H1 (cell line): Measurements from ENCODE around the gene AHI1. TPM values are rescaled to one million over a fixed set of nuclear protein-coding genes. Genes with fewer than 3 reads are reported as not detected.

ENCODE experiments used
- CTCF ChIA-PET: fragments of 300-600 bp; sonication (Branson Sonifier 250); formaldehyde crosslinking; loops from one replicate; lab custom pipeline; 2021; ENCODE audit not compliant: partially characterized antibody; lab: Charles Lee
- POLR2A ChIA-PET: fragments of 300-600 bp; sonication (Branson Sonifier 250); formaldehyde crosslinking; loops from one replicate; lab custom pipeline; 2021; ENCODE audit warnings: inconsistent platforms; ENCODE audit not compliant: partially characterized antibody; lab: Charles Lee
- DNase-seq, 2 experiments: peaks; one replicate each; pipeline versions ENCODE4 v3.0.0 to v3.0.0-alpha.2; 2010 to 2022; ENCODE audit warnings: low spot score in 2 of 2, low read depth in 1 of 2, mixed read lengths in 1 of 2
- FAIRE-seq: peaks from 2 replicates; lab custom pipeline; 2011; peaks lifted over from hg19 to GRCh38; lab: Jason Lieb, UNC
- H2AFZ ChIP-seq: 2 replicates; pipeline ENCODE4 v1.8.1; 2012; ENCODE audit warnings: low read length, inconsistent platforms
- H2AK5ac ChIP-seq: 2 replicates; pipeline ENCODE4 v1.6.1; 2013; ENCODE audit warnings: low read depth, low read length
- H2BK120ac ChIP-seq: replicated peaks from 2 replicates; pipeline ENCODE3; 2013; ENCODE audit warnings: low read depth, low read length, inconsistent platforms
- H2BK12ac ChIP-seq: 2 replicates; pipeline ENCODE4 v1.6.1; 2013; ENCODE audit warnings: low read depth, low read length
- H2BK15ac ChIP-seq: 2 replicates; pipeline ENCODE4 v1.6.1; 2013; ENCODE audit warnings: low read length
- H2BK20ac ChIP-seq: 2 replicates; pipeline ENCODE4 v1.6.1; 2013; ENCODE audit warnings: low read length
- H2BK5ac ChIP-seq: 2 replicates; pipeline ENCODE4 v1.6.1; 2013; ENCODE audit warnings: low read depth, low read length
- H3K14ac ChIP-seq: 2 replicates; pipeline ENCODE4 v1.6.1; 2013; ENCODE audit warnings: inconsistent platforms; ENCODE audit not compliant: insufficient read length
- H3K18ac ChIP-seq: 2 replicates; pipeline ENCODE4 v1.6.1; 2013; ENCODE audit warnings: low read length; ENCODE audit errors: extremely low read depth
- H3K23ac ChIP-seq: 2 replicates; pipeline ENCODE4 v1.6.1; 2013; ENCODE audit warnings: inconsistent platforms; ENCODE audit not compliant: insufficient read length
- H3K23me2 ChIP-seq: 2 replicates; pipeline ENCODE4 v1.6.1; 2013; ENCODE audit warnings: low read depth, low read length
- H3K27ac ChIP-seq: 2 replicates; pipeline ENCODE4 v1.6.1; 2011; ENCODE audit warnings: low read depth, low read length, inconsistent platforms
- H3K27me3 ChIP-seq, 4 experiments: replicated peaks in 1 of 4; 1 replicate in 1 of 4; 2 replicates in 3 of 4; pipeline versions ENCODE4 v1.6.1 to v1.8.1; 2011 to 2013; ENCODE audit warnings: low read length in 3 of 4, mild to moderate bottlenecking in 3 of 4, inconsistent platforms in 2 of 4, mixed read lengths in 2 of 4, moderate library complexity in 1 of 4; ENCODE audit not compliant: control insufficient read depth in 3 of 4, insufficient read depth in 3 of 4; ENCODE audit errors: extremely low read depth in 1 of 4
- H3K36me3 ChIP-seq, 4 experiments: 2 replicates each; pipeline versions ENCODE4 v1.6.1 to v1.8.1; 2011 to 2013; ENCODE audit warnings: mild to moderate bottlenecking in 4 of 4, low read length in 3 of 4, moderate library complexity in 2 of 4, control low read depth in 1 of 4, inconsistent platforms in 1 of 4; ENCODE audit not compliant: insufficient read depth in 4 of 4, control insufficient read depth in 2 of 4
- H3K4ac ChIP-seq: replicated peaks from 2 replicates; pipeline ENCODE3; 2013; ENCODE audit warnings: low read length, low read depth, mixed read lengths, inconsistent platforms; ENCODE audit not compliant: insufficient read length
- H3K4me1 ChIP-seq, 4 experiments: replicated peaks in 1 of 4; 1 replicate in 1 of 4; 2 replicates in 3 of 4; pipeline versions ENCODE4 v1.6.1 to v1.8.1; 2011 to 2013; ENCODE audit warnings: low read length in 3 of 4, inconsistent platforms in 2 of 4, mixed read lengths in 1 of 4; ENCODE audit not compliant: insufficient read depth in 4 of 4, control insufficient read depth in 3 of 4
- H3K4me2 ChIP-seq, 2 experiments: 2 replicates each; pipeline versions ENCODE4 v1.6.1 to v1.8.1; 2011 to 2013; ENCODE audit warnings: low read depth in 2 of 2, low read length in 2 of 2, control low read depth in 1 of 2, inconsistent platforms in 1 of 2, mild to moderate bottlenecking in 1 of 2; ENCODE audit not compliant: insufficient read depth in 1 of 2
- H3K4me3 ChIP-seq, 4 experiments: fragments of 200-600, 300-600 bp in 1 of 4; sonication (generic), shearing (Covaris generic), sonication (Bioruptor Twin) in 1 of 4; 2 replicates each; pipeline versions ENCODE4 v1.5.1 to v1.8.1; 2011 to 2016; ENCODE audit warnings: low read length in 4 of 4, low read depth in 3 of 4, control low read depth in 2 of 4, inconsistent platforms in 2 of 4, mild to moderate bottlenecking in 2 of 4, mixed read lengths in 1 of 4, moderate library complexity in 1 of 4; ENCODE audit not compliant: insufficient read depth in 2 of 4; ENCODE audit errors: extremely low read depth in 1 of 4
- H3K56ac ChIP-seq: replicated peaks from 2 replicates; pipeline ENCODE3; 2013; ENCODE audit warnings: low read depth, mild to moderate bottlenecking, mixed read lengths, low read length, inconsistent platforms; ENCODE audit not compliant: insufficient read length
- H3K79me1 ChIP-seq: 2 replicates; pipeline ENCODE4 v1.6.1; 2013; ENCODE audit warnings: low read depth, low read length, control low read depth
- H3K79me2 ChIP-seq, 2 experiments: 2 replicates each; pipeline versions ENCODE4 v1.6.1 to v1.8.1; 2012 to 2013; ENCODE audit warnings: low read length in 2 of 2, mild to moderate bottlenecking in 2 of 2, inconsistent platforms in 1 of 2; ENCODE audit not compliant: insufficient read depth in 2 of 2, control insufficient read depth in 1 of 2
- H3K9ac ChIP-seq, 4 experiments: replicated peaks in 1 of 4; 1 replicate in 1 of 4; 2 replicates in 3 of 4; pipeline versions ENCODE4 v1.6.1 to v1.8.1; 2011 to 2013; ENCODE audit warnings: low read depth in 3 of 4, low read length in 3 of 4, control low read depth in 2 of 4, mild to moderate bottlenecking in 2 of 4, moderate library complexity in 2 of 4, inconsistent platforms in 1 of 4; ENCODE audit errors: extremely low read depth in 1 of 4
- H3K9me3 ChIP-seq, 2 experiments: 2 replicates each; pipeline versions ENCODE4 v1.6.1 to v1.8.1; 2012 to 2013; ENCODE audit warnings: mild to moderate bottlenecking in 2 of 2, moderate library complexity in 2 of 2, control low read depth in 1 of 2, inconsistent platforms in 1 of 2, low read depth in 1 of 2, low read length in 1 of 2, mixed read lengths in 1 of 2; ENCODE audit not compliant: insufficient read depth in 2 of 2
- H4K20me1 ChIP-seq, 2 experiments: replicated peaks in 1 of 2; 2 replicates each; pipeline versions ENCODE3 to v1.8.1; 2011 to 2013; ENCODE audit warnings: inconsistent platforms in 2 of 2, low read length in 2 of 2, mild to moderate bottlenecking in 1 of 2; ENCODE audit not compliant: insufficient read depth in 2 of 2, control insufficient read depth in 1 of 2
- H4K5ac ChIP-seq: 2 replicates; pipeline ENCODE4 v1.6.1; 2013; ENCODE audit warnings: low read length, low read depth, mixed read lengths, inconsistent platforms; ENCODE audit not compliant: insufficient read length
- H4K8ac ChIP-seq: 2 replicates; pipeline ENCODE4 v1.8.0; 2013; ENCODE audit warnings: mild to moderate bottlenecking, moderate library complexity, low read length, inconsistent platforms; ENCODE audit not compliant: insufficient read depth; ENCODE audit errors: extremely low read depth
- H4K91ac ChIP-seq: replicated peaks from 2 replicates; pipeline ENCODE3; 2013; ENCODE audit warnings: low read length, mixed read lengths, inconsistent platforms; ENCODE audit not compliant: insufficient read length
- ASH2L ChIP-seq: fragments of 200-600, 300-600 bp; sonication (generic); IDR thresholded peaks from one replicate; pipeline ENCODE4 v1.7.1; 2017; ENCODE audit warnings: low read length
- BCL11A ChIP-seq, 2 experiments: IDR thresholded peaks; one replicate each; pipeline ENCODE4 v1.6.1; 2011; ENCODE audit warnings: low read depth in 2 of 2, low read length in 2 of 2, mild to moderate bottlenecking in 2 of 2
- BRCA1 ChIP-seq: IDR thresholded peaks from 2 replicates; pipeline ENCODE4 v1.6.1; 2012; ENCODE audit warnings: low read depth, low read length, improper control_type of control experiment
- CBX8 ChIP-seq: fragments of 300-800, 300-1000 bp; sonication (generic); IDR thresholded peaks from 2 replicates; pipeline ENCODE4 v1.7.1; 2016; ENCODE audit warnings: low read depth, low read length, borderline replicate concordance
- GTF2F1 ChIP-seq: IDR thresholded peaks from 2 replicates; pipeline ENCODE4 v1.6.1; 2012; ENCODE audit warnings: low read depth, low read length, improper control_type of control experiment, borderline replicate concordance
- HDAC6 ChIP-seq: IDR thresholded peaks from one replicate; pipeline ENCODE4 v1.7.1; 2012; ENCODE audit warnings: low read depth, mild to moderate bottlenecking, inconsistent platforms, low read length, moderate library complexity
- NANOG ChIP-seq: IDR thresholded peaks from 2 replicates; pipeline ENCODE4 v1.6.1; 2011; ENCODE audit warnings: low read length, low read depth, mild to moderate bottlenecking, inconsistent platforms; ENCODE audit not compliant: insufficient read depth, poor library complexity, severe bottlenecking
- RAD21 ChIP-seq, 2 experiments: IDR thresholded peaks in 1 of 2; conservative IDR thresholded peaks in 1 of 2; 2 replicates each; pipeline ENCODE4 v1.6.1; 2011; ENCODE audit warnings: low read depth in 2 of 2, low read length in 2 of 2, improper control_type of control experiment in 1 of 2, inconsistent platforms in 1 of 2, mild to moderate bottlenecking in 1 of 2, moderate library complexity in 1 of 2
- RBBP5 ChIP-seq: IDR thresholded peaks from 2 replicates; pipeline ENCODE4 v1.7.1; 2012; ENCODE audit warnings: low read depth, mild to moderate bottlenecking, inconsistent platforms, low read length, moderate library complexity, borderline replicate concordance
- RNF2 ChIP-seq: fragments of 200-900, 300-1000 bp; sonication (generic); IDR thresholded peaks from 2 replicates; pipeline ENCODE4 v1.7.1; 2016; ENCODE audit warnings: borderline replicate concordance, low read depth, mild to moderate bottlenecking, antibody characterized with exemption, low read length; ENCODE audit not compliant: poor library complexity, severe bottlenecking; ENCODE audit errors: missing control alignments
- RXRA ChIP-seq: IDR thresholded peaks from 2 replicates; pipeline ENCODE4 v1.6.1; 2011; ENCODE audit warnings: low read depth, mild to moderate bottlenecking, low read length, moderate library complexity; ENCODE audit not compliant: insufficient read depth
- SRF ChIP-seq: IDR thresholded peaks from 2 replicates; pipeline ENCODE4 v1.6.1; 2011; ENCODE audit warnings: mild to moderate bottlenecking, low read depth, low read length, moderate library complexity
- WGBS, 2 experiments: shearing (Covaris generic) in 1 of 2; methylation state at CpG; one replicate each; pipeline versions ENCODE4 v1.1.6 to v1.1.7; 2013 to 2015; ENCODE audit warnings: low lambda C conversion rate in 2 of 2, mixed read lengths in 2 of 2, inconsistent platforms in 1 of 2, low coverage in 1 of 2, missing lambda C conversion rate in 1 of 2; ENCODE audit not compliant: insufficient replicate concordance in 2 of 2, insufficient coverage in 1 of 2, insufficient read length in 1 of 2; ENCODE audit errors: extremely low coverage in 1 of 2, missing lambda C conversion rate in 1 of 2; 5-methylcytosine and 5-hydroxymethylcytosine counted together
- polyA plus RNA-seq, 7 experiments: library from polyadenylated mRNA; depleted of rRNA in 3 of 7; stranded (reverse) in 5 of 7; unstranded in 2 of 7; fragments of >200 nt in 5 of 7; fragments of 200-250 nt in 2 of 7; gene quantifications; 1 replicate in 5 of 7; 2 replicates in 1 of 7; 4 replicates in 1 of 7; pipeline versions ENCODE4 v1.2.1 to v1.2.3, GENCODE V29; 2011 to 2013; ENCODE audit warnings: missing spikeins in 2 of 7, mixed read lengths in 2 of 7
- total RNA-seq: library from RNA; stranded (reverse); fragmentation: NEBNext Ultra II Directional; extraction: Animal tissue kit (Norgen Biotek cat#: 25700); gene quantifications from 2 replicates; pipeline ENCODE4 v1.2.1, GENCODE V29; 2021

The AHI1 gene
- total and polyA plus RNA-seq, 2 of the 8 experiments (the other 6 are each of a cell fraction or from before 2014, with no cell fraction given) = 4.2 to 19.6 TPM

DNA sequence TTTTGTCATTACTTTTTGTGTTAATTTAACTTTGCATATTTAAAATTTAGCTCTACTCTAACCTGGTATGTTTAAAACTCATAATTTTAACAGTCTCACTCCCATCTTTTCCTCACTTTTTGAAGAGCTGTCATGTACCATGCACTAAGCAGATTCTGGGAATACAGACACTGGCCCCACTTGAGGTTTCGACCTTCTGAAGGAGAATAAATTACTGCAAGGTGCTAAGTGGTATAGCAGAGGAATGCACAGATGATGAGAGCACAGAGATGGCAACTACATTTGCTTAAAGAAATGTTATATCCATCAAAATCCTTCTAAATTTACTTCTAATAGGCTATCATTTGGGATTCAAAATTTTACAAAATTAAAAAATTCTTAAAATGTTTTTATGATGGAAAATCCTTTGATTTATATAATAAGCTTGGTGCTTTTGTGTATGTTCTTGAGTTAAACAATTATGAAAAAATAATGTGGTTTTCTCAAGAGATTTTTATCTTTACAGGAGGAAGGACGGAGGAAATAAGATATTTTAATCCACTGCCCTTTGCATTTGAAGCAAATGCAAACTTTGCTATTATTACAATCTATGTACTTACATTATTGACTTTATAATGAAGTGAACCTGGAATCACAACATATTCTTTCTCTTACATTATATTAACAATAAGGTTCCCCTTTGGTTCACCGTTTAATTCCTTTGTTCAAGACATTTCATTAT, 79.3 kb downstream of the AHI1 start:
- no peaks in the 10 kb centered on the region for H3K79me1 ChIP-seq
- no peak overlapping the region for H3K14ac ChIP-seq
- H2BK12ac ChIP-seq = no peak overlapping the region
- DNase-seq = no peak
- H3K23ac ChIP-seq = no peak overlapping the region
- H3K36me3 ChIP-seq = no peaks in the 10 kb centered on the region; a peak in 1 of 8 replicates
- no peak overlapping the region for H3K4ac ChIP-seq
- H2BK20ac ChIP-seq = no peak overlapping the region
- 73% methylated on average over 3 of the region's 3 CpGs; no CpG with 5 or more reads in 1 of the 2 experiments for WGBS, 2 experiments
- H3K56ac ChIP-seq = no peak overlapping the region
- H4K91ac ChIP-seq = no peak overlapping the region
- no peak overlapping the region for H2AK5ac ChIP-seq
- peaks cover 0 to 3% (median 0%) of the 10 kb centered on the region in 4 experiments; a peak in 1 of 7 replicates for H3K4me1 ChIP-seq
- H3K23me2 ChIP-seq = no peaks in the 10 kb centered on the region
- H3K4me3 ChIP-seq = no peak overlapping the region
- H3K18ac ChIP-seq = no peak overlapping the region
- no peak overlapping the region for H3K9ac ChIP-seq
- H2AFZ ChIP-seq = no peak overlapping the region
- H4K20me1 ChIP-seq = no peaks in the 10 kb centered on the region
- no peaks in the 10 kb centered on the region for H3K79me2 ChIP-seq
- H4K5ac ChIP-seq = no peak overlapping the region
- no peak overlapping the region for H4K8ac ChIP-seq
- no peak for FAIRE-seq
- H3K4me2 ChIP-seq = no peak overlapping the region
- POLR2A ChIA-PET = no interaction called here
- H3K9me3 ChIP-seq = no peaks in the 10 kb centered on the region
- H2BK15ac ChIP-seq = no peak overlapping the region
- CTCF ChIA-PET = interaction anchor here (0.7 to 1.8 kb wide), 6 partner anchors 255 to 429 kb away, joined by 3 to 4 read pairs (median 3); no protein-coding TSS in a partner anchor
- no peak overlapping the region for H3K27ac ChIP-seq
- no peaks in the 10 kb centered on the region for H3K27me3 ChIP-seq
- no peak for TF ChIP-seq RAD21 (IDR thresholded peaks at IDR 0.05 in 1 of 2, conservative IDR thresholded peaks at IDR 0.05 in 1 of 2; ENCODE audit: low read depth in 2 of 2, low read length in 2 of 2)
- TF ChIP-seq HDAC6 = no peak
- TF ChIP-seq CBX8 = no peak
- TF ChIP-seq GTF2F1 = no peak
- no peak for TF ChIP-seq SRF
- TF ChIP-seq ASH2L = no peak
- no peak for TF ChIP-seq BRCA1
- TF ChIP-seq RNF2 = no peak
- no peak for TF ChIP-seq RXRA
- TF ChIP-seq NANOG = no peak
- no peak for TF ChIP-seq RBBP5
- TF ChIP-seq BCL11A (IDR thresholded peaks at IDR 0.05; ENCODE audit: low read depth in 2 of 2, low read length in 2 of 2) = no peak
- no peak overlapping the region for H2BK5ac ChIP-seq
- H2BK120ac ChIP-seq = no peak overlapping the region
